Measurements from ENCODE around the gene KNDC1.
"Not testable (repeated sequence)": the region's sequence is repeated elsewhere in the genome, so short reads cannot be mapped to it uniquely, and the experiment has no call there.

KNDC1 gene

GRCh38 chr10:133209117-133209516, 49.1 kb downstream of the KNDC1 start:
- no peak for DNase-seq

DNA sequence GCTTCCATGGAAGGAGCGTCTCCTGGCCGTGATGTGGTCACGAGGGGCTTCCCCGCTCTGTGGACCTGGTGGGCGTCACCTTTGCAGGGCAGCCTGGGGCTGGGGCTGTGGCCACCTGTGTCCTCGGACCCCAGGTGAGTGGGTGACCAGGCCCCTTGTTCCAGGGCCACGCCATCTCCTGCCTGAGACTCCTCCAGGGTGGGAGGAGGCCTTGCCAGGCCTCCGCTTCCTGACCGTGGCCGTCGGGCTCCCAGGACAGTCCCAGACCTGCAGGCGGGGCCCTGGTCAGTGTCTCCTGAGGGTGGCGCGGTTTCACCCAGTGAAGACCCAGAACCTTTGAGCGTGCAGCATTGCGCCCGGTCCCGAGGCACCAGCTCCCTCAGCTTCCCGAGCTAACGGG, 49.6 kb downstream of the KNDC1 start:
- DNase-seq: no peak

GRCh38 chr10:133210398-133211140, 50.5 kb downstream of the KNDC1 start:
- no peak for DNase-seq

DNA sequence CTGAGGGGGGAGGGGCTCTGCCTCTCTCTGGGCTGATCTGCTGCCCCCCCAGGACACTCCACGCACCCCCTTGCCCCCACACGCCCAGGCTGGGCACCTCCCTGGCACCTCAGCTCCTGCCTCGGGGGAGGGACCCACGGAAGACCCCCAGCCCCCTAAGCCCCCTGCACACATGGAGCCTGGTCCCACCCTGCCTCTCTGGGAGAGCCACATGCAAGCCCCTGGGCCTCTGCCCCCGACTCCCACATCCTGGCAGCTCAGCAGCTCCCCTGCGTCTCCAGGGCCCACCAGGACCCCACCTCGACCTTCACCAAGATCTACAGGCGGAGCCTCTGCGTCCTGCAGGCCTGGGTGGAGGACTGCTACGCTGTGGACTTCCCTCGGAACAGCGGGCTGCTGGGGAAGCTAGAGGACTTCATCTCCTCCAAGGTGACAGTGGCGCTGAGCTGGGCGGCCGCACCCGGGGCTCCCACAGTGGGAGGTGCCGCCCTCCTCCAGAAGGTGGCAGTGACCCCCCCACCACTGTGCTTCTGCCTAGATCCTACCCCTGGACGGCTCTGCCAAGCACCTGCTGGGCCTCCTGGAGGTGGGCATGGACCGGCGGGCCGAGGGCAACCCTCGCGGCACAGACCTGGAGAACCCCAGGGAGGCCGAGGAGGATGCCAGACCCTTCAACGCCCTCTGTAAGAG, 51.3 kb downstream of the KNDC1 start:
- DNase-seq: no peak

GRCh38 chr10:133211959-133212852, 52.2 kb downstream of the KNDC1 start:
- no peak for DNase-seq

DNA sequence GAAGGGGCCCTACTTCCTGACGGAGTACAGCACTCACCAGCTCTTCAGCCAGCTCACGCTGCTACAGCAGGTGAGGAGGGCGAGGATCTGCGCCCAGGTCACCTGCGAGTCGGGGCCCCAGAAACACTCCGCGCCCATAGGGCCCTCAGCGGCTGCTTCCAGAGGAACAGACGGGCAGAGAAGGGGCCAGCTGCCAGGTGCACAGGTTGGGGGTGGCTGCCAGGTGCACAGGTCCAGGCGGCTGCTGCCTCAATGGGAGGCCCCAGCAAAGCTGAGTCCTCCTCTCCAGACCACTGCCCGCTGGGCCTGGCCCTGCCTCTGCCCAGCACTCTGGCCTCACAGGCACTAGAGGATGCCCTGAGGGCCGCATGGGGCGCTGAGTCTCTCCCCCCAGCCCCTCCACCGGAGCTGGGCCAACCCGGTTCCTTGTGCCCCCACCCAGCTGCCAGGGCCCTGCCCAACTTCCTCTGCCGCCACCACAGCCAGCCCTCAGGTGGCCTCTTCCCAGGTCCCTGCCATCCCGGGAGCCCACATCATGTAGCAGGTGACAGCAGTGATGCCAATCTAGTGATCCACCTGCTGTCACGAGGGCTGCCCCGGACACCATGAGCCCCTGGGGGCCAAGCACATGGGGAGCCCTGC, 53.0 kb downstream of the KNDC1 start:
- DNase-seq: no peak

DNA sequence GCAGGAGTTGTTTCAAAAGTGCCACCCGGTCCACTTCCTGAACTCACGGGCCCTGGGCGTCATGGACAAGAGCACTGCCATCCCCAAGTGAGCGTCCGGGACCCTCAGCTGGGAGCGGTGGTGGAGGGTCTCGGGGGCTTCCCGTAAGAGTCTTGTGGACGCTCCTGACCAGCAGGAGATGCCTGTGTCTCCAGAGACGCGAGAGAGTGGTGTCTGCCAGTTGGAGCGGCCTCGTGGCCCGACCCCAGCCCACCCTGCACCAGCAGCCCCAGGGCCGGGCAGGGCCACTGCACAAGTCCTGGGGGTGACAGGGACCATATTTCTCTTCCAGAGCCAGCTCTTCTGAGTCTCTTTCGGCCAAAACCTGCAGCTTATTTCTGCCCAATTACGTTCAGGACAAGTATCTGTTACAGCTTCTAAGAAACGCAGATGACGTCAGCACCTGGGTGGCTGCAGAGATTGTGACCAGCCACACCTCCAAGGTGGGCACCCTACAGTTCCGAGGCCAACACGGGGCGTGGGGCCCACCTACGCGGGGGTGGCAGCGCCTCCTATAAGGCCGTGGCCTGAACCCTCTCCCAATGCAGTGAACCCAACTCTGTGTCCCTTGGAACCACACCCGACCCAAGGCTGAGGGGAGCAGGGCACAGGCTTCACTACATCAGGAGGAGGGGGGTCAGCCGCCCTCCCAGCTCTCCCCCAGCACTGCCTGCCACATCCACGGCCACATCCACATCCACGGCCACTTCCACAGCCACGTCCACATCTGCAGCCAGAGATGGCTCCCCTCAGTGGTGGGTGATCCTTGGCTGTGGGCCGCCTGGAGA, 53.8 kb downstream of the KNDC1 start:
- no peak for DNase-seq

GRCh38 chr10:133214468-133215410, 54.7 kb downstream of the KNDC1 start:
- DNase-seq: no peak

DNA sequence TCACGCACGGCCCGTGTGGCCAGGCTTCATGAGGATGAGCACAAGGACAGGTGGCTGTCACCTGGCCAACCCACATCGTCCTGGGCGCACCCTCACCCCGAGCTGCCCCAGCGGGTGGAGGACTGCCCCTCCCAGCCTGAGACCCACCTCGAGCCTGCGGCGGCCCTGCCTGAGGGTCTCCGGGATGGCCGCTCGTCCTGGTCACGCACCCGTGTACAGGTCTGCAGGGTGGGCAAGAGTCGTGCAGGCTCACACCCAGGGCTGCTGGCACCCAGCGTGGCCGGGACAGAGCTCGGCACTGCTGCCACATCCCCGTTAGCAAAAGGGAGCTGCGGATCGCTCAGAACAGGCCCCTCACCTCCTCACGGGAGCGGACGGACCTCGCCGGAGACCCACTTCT, 55.6 kb downstream of the KNDC1 start:
- DNase-seq: no peak

DNA sequence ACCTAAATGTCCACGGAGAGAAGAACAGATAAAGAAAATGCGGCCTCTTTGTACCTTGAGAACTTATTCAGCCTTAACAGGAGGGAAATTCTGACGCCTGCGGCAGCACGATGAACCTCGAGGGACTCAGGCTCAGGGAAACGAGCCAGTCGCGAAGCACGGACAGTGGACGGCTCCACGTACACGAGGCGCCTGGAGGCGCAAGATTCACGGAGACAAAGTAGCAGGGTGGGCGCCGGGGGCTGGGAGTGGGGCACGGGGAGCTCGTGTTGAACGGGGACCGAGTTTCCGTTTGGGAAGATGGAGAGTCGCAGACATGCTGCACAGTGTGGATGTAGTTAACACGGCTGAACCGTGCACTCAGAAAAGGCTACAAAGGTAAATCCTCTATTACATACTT, 56.8 kb downstream of the KNDC1 start:
- no peak for DNase-seq

- DNase-seq: no peak
Measured at GRCh38 chr10:133217800-133218589, 58.0 kb downstream of the KNDC1 start.

DNA sequence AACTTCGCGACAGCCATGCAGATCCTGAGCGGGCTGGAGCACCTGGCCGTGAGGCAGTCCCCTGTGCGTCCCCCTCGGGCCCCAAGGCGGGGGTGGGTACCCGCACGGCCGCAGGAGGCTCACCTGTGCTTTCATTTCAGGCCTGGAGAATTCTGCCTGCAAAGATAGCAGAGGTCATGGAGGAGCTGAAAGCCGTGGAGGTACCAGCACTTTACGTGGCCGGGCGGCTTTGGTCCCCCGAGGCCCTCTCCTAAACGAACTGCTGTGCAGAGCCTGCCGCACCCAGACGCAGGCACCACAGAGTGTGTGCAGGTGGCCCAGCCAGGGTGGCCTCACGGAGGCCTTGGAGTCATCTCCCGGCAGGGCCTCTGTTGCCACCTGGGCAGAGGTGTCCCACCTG, 58.9 kb downstream of the KNDC1 start:
- no peak for DNase-seq

- no peak for DNase-seq
Measured at GRCh38 chr10:133219782-133220181, 59.8 kb downstream of the KNDC1 start.

- no peak for DNase-seq
Measured at GRCh38 chr10:133221331-133221730, 61.3 kb downstream of the KNDC1 start.

DNA sequence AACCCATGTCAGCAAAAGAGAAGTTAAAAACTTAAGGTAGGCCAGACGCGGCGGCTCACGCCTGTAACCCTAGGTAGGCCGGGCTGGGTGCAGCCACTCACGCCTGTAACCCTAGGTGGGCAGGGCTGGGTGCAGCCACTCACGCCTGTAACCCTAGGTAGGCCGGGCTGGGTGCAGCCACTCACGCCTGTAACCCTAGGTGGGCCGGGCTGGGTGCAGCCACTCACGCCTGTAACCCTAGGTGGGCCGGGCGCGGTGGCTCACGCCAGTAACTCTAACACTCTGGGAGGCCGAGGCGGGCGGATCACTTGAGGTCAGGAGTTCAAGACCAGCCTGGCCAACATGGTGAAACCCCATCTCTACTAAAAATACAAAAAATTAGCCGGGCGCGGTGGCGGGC, 61.7 kb downstream of the KNDC1 start:
- not testable (repeated sequence) for DNase-seq

- no peak for DNase-seq
Measured at GRCh38 chr10:133224076-133224475, 64.1 kb downstream of the KNDC1 start.

GRCh38 chr10:133224756-133225372, 64.8 kb downstream of the KNDC1 start:
- no peak for DNase-seq

- DNase-seq: no peak
Measured at GRCh38 chr10:133225707-133226191, 65.7 kb downstream of the KNDC1 start.

GRCh38 chr10:133226251-133226808, 66.3 kb downstream of the KNDC1 start:
- DNase-seq: no peak

Measured in NCI-H1417 treated with DMSO at 0.1 percent for 48 hours (cell line).